ENCODE results near the gene ARMC2.
"Not testable (repeated sequence)": the region's sequence is repeated elsewhere in the genome, so short reads cannot be mapped to it uniquely, and the experiment has no call there.

The ARMC2 gene

DNA sequence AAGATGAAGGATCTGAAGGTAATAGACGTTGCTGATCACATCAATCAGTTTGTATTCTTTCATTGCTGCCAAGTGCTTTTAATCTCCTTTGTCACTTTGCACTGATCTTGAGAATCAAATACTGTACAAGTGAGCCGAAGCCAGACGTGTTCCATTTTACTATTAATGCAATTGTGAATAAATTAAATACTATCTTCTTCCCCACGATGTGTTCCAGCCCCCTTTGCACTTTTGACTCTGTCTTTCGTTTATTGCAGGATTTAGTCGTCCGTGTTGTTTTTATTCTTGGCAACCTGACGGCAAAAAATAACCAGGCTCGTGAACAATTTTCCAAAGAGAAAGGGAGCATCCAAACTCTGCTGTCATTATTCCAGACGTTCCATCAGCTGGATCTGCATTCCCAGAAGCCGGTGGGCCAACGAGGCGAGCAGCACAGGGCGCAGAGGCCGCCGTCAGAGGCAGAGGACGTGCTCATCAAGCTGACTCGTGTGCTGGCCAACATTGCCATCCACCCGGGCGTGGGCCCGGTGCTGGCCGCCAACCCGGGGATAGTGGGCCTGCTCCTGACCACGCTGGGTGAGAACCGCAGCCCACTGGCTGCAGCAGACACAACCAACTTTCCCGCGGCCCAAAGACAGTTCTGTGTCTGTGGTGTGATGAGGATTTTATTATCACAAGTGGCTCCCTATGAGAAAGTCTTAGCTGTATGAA, 104.7 kb downstream of the ARMC2 start:
- DNase-seq (ENCODE audit: low spot score) = no peak

DNA sequence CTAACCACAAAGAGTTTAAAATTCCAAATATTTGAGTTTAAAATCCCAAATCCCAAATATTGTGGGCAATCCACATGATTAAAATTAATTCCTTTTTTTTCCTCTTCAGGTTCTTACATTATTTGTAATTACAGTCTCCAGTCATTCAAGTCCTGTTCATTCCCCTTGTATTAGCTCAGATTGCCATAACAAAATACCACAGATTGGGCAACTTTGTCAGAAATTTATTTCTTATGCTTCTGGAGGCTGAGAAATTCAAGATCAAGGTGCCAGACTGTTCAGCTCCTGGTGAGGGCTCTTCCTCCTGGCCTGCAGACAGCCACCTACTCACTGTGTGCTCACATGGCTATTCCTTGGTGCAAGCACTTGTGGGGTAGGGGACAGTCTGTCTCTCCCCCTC, 105.5 kb downstream of the ARMC2 start:
- DNase-seq (ENCODE audit: low spot score) = no peak

DNA sequence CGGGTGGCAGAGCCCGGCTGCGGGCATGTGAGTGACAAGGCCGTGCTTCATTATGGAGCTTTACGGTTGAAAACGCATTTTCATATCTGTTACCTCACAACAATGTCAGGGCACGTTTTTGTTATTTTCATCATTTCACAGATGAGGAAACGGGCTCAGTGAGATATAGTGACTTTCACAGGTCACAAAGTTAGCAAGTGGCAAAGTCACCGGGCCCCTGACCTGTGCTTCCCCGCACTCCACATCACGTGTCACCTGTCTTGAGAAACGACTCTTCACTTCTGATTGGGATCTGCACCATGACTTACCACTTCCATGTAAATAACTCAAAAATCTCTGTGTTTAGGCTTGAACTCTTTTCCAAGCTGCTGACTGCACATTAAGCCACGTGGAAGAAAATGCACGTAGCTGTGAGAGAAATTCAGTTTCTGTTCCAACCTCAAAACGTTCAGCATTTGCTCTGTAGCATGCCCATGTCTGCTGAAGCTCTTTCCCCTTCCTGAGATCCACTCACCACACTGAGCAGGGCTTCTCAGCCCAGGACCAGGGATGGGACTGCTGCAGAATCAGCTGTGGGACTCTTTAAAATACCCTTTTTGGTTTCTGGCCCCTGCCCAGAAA, 107.2 kb downstream of the ARMC2 start:
- DNase-seq (ENCODE audit: low spot score) = no peak

DNA sequence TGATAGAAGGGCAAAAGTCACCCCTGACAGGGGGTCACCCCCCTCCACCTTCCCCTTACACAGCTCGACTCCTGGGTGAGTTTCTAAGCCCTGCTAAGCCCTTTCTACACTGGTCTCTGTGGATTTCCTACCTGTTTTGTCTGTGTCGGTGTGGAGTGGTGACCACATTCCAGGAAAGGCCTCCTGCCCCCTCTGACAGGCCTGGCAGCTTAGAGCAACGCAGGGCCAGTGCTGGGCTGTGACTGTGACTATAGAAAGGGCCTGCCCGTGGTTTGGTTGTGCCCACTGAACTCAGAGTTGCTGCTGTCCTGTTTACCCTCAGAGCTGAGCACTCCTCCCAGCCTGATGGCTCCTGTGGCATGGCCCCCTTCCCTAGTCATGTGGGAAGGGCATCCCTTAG, 109.0 kb downstream of the ARMC2 start:
- DNase-seq (ENCODE audit: low spot score) = no peak

DNA sequence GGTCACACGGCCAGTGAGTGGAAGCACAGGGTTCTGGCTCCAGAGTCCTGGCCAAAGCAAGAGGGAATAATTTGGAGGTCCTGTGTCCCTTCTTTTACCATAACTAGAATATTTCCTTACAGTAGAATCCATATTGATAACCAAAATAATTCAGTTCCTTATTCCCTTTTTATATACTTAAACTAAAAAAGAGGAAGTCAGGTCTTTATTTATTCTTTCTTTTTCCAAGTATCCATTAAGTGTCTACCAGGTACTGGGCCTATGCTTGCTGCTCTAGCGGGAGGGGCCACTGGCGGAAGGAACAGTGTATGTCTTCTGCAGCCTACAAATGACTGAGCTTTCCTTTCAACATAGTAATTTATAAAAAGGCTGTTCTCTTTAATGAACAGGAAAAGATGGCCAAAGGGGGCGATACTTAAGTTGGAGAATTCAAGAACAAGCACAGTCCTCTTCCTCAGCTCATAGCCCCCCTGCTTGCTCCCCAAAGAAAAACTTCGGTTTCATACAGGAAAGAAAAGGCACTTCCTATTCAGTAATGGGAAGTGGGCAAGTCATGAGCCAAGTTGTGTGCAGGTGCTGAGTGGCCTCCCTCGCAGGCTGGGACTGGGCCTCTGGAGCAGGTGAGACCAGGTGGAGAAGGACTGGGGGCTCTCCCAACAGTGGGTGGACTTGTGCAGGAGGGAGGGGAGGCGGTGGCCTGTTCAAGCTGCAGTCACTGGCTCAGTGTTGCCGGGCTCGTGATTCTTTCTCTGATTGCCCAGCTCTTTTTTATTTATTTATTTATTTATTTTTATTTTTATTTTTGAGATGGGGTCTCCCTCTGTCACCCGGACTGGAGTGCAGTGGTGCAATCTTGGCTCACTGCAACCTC, 110.9 kb downstream of the ARMC2 start:
- DNase-seq (ENCODE audit: low spot score) = no peak

DNA sequence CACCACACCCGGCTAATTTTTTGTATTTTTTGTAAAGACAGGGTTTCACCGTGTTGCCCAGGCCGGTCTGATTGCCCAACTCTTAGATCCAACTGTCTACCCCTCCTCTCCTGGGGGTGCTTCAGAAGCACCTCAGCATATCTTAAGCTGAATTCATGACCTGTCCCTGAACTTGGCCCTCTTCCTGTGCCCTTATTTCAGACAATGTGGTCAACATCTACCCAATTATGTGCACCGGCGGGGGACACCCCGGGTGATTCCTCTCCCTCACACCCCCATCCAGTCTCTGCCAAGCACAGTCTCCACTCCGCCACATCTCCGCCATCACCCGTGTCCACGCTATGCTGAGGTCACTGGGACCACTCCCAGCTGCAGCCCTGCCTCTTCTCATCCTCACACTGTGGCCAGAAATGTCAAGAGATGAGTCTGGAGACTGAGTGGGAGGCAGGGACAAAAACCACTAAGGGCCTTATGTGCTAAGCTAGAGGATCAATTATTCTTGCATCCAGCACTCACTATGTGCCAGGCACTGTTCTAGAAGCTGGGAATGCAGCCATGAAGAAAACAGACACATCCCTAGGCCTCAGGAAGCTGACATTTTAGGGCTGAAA, 111.9 kb downstream of the ARMC2 start:
- no peak for DNase-seq (ENCODE audit: low spot score)

DNA sequence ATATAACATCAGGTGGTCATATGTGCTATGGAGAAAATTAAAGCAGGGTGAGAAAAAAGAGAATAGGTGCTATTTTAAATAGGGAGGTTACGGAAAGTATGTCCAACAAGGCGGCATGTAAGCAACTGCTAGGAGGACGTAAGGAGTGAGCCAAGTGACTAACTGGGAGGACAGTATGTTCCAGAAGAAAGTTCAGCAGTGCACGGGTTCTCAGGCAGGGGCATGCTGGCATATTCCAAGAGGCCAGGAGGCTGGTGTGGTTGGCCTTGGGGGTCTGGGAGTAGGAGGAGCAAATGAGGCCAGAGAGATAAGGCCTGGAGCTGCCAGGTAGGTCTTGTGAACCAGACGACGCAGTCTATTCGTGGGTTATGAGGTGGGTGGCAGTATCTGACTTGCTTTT, 112.4 kb downstream of the ARMC2 start:
- DNase-seq (ENCODE audit: low spot score) = no peak

DNA sequence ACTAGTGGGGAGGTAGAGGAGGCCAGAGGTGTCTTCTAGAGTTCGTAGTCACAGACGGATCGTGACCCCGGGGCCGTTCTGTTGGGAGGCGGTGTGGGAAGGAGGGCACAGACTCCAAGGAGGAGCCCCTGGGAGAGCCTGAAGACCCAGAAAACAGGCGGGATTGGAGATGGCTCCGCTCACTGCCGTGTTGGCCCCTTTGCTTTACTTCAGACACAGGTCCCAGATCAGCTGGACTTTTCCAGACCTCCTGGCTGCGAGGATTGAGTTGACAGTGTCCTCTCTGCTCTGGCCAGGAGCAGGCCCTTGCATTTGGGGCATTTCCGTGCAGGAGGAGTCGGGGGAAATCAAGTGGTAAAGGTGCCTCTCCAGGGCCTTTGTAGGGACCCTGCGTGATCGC, 112.9 kb downstream of the ARMC2 start:
- no peak for DNase-seq (ENCODE audit: low spot score)

DNA sequence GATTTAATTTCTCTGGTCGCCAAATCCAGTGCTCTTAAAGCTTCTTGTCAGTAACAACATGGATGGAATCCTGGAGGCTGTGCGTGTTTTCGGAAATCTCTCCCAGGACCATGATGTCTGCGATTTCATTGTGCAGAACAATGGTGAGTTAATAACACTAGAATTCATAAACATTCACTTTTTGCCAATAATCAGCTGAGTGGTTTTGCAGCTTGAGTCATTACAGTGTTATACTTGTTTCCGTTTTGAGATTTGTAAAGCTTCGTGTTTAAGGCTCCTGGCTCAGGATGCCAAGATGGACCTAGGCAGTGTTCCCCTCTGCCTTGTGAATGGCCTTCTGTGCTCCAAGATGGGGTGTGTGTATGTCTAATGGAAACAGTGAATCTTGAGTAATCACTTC, 113.8 kb downstream of the ARMC2 start:
- no peak for DNase-seq (ENCODE audit: low spot score)

DNA sequence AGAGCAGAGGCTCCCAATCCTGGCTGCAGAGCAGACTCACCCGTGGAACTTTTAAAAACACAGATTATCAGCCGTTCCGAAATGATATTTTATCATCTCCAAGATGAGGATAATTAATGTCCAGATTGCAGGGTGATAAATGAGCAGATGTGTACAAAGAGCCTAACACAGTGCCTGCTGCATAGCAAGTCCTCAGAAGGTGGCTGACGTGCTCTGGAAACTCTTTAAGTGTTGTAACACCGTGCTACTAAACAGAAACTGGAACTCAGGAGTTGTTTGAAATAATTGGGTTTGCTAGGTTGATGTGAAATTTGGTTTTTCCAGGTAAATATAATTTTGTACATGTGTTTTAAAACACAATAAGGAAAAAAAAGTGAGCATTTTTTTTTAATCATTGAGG, 118.0 kb downstream of the ARMC2 start:
- no peak for DNase-seq (ENCODE audit: low spot score)

DNA sequence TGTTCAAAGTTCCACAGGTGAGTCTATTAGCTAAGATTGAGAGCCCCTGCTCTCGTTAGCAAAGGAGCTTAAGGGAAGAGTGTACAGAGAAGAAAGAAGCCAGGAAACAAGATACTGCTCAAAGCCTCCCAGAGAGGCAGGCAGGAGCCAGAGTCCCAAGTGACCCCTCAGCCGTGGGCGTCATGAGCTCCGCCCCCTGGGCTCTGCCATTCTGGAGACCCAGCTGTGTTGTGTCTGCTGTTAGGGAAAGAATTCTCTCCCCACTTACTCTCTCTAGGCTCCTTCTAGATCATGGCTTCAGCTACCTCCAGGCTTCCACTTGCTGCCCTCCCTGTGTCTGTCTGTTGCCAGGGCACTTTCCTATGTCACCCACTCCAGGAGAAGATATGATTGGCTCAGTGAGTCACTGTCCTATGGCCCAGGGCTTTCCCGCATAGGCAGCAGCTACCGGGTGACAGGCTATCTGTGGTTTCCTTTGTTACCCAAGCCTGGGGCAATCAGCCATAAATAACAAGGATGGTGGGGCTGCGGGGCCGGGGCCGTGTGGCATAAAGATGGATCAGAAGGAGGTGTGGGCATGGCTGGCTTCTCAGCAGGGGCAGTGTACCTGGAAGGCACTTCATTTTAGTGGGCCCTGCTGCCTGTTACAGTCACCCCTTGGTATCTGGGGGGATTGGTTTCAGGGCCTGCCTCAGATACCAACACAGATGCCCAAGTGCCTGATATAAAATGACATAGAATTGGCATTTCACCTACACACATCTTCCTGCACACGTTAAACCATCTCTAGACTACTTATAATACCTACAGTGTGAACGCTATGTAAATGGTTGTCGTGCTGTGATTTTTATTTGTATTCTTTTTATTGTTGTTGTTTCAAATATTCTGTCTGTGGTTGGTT, 118.9 kb downstream of the ARMC2 start:
- no peak for DNase-seq (ENCODE audit: low spot score)

DNA sequence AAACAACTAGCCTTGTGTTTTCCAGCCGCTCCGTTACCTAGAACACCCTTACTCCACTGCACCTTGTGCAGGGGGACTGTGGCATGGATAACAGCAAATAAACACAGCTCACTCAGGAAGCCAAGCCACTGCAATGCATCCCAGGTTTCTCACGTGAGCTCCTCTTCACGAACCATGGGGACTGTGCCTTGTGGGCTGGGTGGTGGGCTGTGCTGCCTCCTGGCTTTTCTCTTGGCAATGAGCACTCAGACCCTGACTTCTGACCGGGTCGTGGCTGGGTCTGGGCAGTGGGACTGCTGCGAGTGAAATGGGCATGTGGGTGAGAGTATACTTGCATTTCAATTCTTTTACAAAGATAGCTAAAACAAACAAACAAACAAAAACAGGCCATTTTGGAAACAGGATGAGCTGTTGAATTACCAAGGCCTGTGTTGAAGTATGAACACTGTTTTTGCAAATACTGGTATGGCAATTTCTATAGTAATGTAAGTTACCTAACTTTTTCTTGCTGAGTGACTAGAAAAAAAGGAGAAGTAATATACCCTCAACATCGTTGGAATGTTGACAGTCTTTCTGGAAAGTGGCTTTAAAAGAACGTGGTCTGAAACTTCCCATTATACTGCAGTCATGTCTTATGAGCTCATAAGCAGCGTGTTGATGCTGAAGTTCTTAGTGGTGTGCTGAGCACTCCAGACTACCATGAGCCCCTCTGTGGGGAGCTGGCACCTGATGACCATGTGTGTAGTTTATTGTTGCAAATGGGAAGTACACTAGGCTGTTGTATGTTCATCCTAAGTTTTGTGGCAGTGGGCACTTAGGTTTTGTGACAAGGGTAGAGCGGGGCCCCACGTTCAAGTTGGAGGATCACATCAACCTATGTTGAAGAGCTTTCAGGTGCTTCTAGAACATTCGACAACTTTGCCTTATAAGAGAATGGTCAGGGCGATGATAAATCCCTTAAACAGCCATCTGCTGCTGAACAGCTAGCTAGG, 120.4 kb downstream of the ARMC2 start:
- DNase-seq (ENCODE audit: low spot score) = no peak

DNA sequence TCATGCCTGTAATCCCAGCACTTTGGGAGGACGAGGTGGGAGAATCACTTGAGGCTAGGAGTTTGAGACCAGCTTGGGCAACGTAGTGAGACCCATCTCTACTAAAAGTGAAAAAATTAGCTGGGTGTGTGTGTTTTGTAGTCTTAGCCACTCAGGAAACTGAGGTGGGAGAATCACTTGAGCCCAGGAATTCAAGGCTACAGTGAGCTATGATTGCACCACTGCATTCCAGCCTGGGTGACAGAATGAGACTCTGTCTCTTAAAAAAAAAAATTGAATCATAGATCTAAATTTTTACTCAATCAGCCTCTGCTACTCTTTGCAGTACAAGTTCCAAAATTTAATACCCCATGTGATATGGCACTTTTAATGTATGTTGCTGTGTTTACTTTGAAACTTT, 121.6 kb downstream of the ARMC2 start:
- no peak for DNase-seq (ENCODE audit: low spot score)

DNA sequence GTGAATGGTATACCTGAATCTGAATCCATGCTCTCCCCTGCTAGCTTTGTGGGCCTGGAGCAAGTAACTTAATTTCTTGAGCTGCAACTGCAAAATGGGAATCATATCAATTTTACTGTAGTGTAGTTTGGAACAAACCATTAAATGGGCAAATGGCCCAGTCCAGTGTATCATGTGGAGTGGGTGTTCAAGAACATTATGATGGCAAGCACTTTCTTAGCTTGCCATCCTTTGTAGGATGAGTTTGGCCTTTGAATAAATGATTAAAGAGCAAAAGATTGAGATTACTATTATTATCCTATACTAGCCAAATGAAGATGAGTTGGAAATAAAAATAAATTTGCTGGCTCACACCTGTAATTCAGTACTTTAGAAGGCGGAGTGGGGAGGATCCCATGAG, 126.0 kb downstream of the ARMC2 start:
- no peak for DNase-seq (ENCODE audit: low spot score)

DNA sequence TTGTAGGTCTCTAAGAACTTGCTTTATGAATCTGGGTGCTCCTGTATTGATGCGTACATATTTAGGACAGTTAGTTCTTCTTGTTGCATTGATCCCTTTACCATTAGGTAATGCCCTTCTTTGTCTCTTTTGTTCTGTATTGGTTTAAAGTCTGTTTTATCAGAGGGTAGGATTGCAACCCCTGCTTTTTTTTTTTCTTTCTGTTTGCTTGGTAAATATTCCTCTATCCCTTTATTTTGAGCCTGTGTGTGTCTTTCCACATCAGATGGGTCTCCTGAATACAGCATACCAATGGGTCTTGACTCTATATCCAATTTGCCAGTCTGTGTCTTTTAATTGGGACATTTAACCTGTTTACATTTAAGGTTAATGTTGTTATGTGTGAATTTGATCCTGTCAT, 130.4 kb downstream of the ARMC2 start:
- not testable (repeated sequence) for DNase-seq (ENCODE audit: low spot score)

DNA sequence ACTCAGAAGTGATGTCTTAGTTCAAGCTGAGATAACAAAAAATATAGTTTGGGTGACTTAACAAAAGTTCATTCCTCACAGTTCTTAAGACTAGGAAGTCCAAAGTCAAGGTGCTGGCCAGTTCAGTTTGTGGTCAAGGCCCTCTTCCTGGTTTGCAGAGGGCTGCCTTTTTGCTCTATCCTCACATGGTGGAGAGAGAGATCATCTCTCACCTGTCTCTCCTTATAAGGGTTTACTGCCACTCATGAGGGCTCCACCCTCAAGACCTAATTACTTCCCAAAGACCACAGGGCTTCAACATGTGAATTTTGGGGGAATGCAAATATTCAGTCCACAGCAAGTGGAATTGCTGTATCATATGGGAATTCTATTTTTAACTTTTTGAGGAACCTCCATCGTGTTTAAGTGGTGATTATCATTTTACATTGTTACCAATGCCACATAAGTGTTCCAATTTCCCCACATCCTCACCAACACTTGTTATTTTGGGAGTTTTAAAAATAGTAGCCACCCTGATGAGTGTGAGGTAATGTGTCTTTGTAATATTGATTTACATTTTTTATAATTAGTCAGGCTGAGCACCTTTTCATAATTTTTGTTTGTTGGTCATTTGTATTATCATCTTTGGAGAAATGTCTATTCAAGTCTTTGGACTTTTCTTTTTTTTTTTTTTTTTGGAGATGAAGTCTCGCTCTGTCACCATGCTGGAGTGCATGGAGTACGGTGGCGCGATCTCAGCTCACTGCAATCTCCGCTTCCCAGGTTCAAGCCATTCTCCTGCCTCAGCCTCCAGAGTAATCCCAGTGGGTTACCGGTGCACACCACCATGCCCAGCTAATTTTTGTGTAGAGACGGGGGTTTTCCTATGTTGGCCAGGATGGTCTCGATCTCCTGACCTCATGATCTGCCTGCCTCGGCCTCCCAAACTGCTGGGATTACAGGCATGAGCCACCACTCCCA, 134.2 kb downstream of the ARMC2 start:
- DNase-seq (ENCODE audit: low spot score) = no peak

DNA sequence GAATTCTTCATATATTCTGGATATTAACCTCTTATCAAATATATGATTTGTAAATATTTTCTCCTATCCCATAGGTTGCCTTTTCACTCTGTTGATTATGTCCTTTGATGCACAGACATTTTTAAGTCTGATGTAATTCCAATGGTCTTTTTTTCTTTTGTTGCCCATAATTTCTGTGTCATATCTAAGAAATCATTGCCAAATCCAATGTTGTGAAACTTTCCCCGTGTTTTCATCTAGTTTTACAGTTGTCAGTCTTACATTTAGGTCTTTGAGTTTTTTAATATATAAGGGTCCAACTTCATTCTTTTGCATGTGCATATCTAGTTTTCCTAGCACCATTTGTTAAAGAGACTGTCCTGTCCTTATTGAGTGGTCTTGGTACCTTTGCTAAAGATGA, 134.9 kb downstream of the ARMC2 start:
- no peak for DNase-seq (ENCODE audit: low spot score)

DNA sequence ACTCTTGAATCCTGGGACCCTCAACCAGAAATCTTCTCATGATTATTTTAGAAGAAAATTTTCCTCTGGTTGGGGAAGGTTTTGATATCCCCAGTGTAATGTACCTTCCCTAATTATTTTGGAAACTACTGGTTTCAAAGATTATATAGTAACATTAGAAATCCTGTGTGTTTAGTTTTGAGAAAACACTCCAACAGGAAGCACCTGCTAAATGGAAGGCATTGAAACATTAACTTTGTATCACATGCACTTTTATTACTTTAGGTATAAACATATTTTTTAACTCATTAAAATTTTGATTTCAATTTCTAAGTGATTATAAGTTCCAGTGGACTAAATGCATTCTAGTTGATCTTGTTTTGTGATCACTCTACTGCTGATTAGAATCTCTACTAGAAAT, 137.1 kb downstream of the ARMC2 start:
- DNase-seq (ENCODE audit: low spot score) = no peak

DNA sequence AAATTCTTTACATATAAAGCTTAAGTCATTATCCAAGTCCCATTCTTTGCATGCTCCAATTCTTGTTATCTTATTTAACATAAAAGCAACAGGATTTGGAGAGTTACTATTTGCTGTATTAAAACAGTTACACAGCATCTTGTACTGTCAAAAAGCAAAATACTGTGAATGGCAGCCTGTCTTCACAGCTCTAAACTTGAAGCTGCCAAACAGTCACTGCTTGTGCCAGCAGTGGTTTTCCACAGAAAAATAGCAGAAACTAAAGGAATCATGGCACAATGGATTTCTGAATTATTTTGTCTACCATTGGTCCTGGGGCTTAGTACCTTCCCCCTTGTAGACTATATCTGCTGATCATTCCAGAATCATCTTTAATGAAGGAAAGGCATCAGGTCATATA, 138.9 kb downstream of the ARMC2 start:
- no peak for DNase-seq (ENCODE audit: low spot score)

Data from germinal center (tissue), 1 donor.